Activated naive CD4-positive, alpha-beta T cell treated with anti-CD3 and anti-CD28 coated beads, Interleukin-2, amount 50 U/mL, for 72 hours (primary cell): ENCODE measurements around the gene TIMM22. TPM values are rescaled to one million over a fixed set of nuclear protein-coding genes. Genes with fewer than 3 reads are reported as not detected.
A peak's percentile ranks its signal among the peaks of the same experiment; 100 is the strongest.

ENCODE experiments used
- ATAC-seq, 2 donors: fragments of 150-1000 bp; cut with Tn5 transposase; 2 replicates each; pipeline ENCODE4 v1.10.0; 2021; ENCODE audit warnings: mild to moderate bottlenecking in 2 of 2, moderate library complexity in 2 of 2
- DNase-seq, 2 donors: peaks; one replicate each; pipeline ENCODE4 v3.0.0; 2021 to 2022; ENCODE audit warnings: low spot score in 2 of 2
- H3K27ac Mint-ChIP-seq, 2 donors: one replicate each; pipeline ENCODE4 v1.8.0; 2022; ENCODE audit warnings: mild to moderate bottlenecking in 2 of 2, mixed read lengths in 2 of 2
- H3K36me3 Mint-ChIP-seq, 2 donors: one replicate each; pipeline ENCODE4 v1.8.0; 2022; ENCODE audit warnings: mixed read lengths in 2 of 2
- H3K9me3 Mint-ChIP-seq, 2 donors: one replicate each; pipeline ENCODE4 v1.8.0; 2022; ENCODE audit warnings: mixed read lengths in 2 of 2
- total RNA-seq, 2 donors: library from RNA; stranded (reverse); gene quantifications; one replicate each; pipeline ENCODE4 v1.2.3, GENCODE V29; 2022

Gene TIMM22
- total RNA-seq, 2 donors from 2014 or later: 2.4 to 10.0 TPM

- no peak for ATAC-seq
- DNase-seq: no peak
These were observed 10.5 kb downstream of the TIMM22 start for GRCh38 chr17:1007310-1008007.

GRCh38 chr17:1008008-1008761 lies 11.3 kb downstream of the TIMM22 start:
- no peak overlapping the region for H3K27ac Mint-ChIP-seq
- H3K36me3 Mint-ChIP-seq: no peaks in the 10 kb centered on the region
- DNase-seq: no peak
- ATAC-seq: no peak
- no peaks in the 10 kb centered on the region for H3K9me3 Mint-ChIP-seq

More at GRCh38 chr17:1007310-1008007, 10.5 kb downstream of the TIMM22 start:
- Mint-ChIP-seq H3K9me3 (no peaks in the 10 kb centered on the region), H3K36me3 (peaks cover 1 to 3% of the 10 kb centered on the region in 2 donors), H3K27ac (peak overlapping the region in 1 of 2 donors; percentile 23)

- ATAC-seq (no peak), DNase-seq (no peak)
These were observed 12.5 kb downstream of the TIMM22 start for GRCh38 chr17:1009229-1010085.

GRCh38 chr17:1010086-1010450 lies 13.1 kb downstream of the TIMM22 start:
- DNase-seq (no peak), ATAC-seq (no peak)
- Mint-ChIP-seq H3K27ac (no peak overlapping the region), H3K36me3 (no peaks in the 10 kb centered on the region), H3K9me3 (no peaks in the 10 kb centered on the region)

More at GRCh38 chr17:1009229-1010085, 12.5 kb downstream of the TIMM22 start:
- Mint-ChIP-seq H3K27ac (no peak overlapping the region), H3K9me3 (no peaks in the 10 kb centered on the region), H3K36me3 (no peaks in the 10 kb centered on the region)

GRCh38 chr17:1010586-1010985 lies 13.7 kb downstream of the TIMM22 start:
- no peaks in the 10 kb centered on the region for H3K36me3 Mint-ChIP-seq
- DNase-seq: no peak
- no peak for ATAC-seq
- no peaks in the 10 kb centered on the region for H3K9me3 Mint-ChIP-seq
- no peak overlapping the region for H3K27ac Mint-ChIP-seq

- Mint-ChIP-seq H3K9me3 (no peaks in the 10 kb centered on the region), H3K27ac (no peak overlapping the region), H3K36me3 (no peaks in the 10 kb centered on the region)
- no peak for DNase-seq
- ATAC-seq: no peak
These were observed 14.2 kb downstream of the TIMM22 start for GRCh38 chr17:1011138-1011537.

- ATAC-seq (no peak), DNase-seq (no peak)
- H3K27ac Mint-ChIP-seq: peak overlapping the region in 1 of 2 donors; percentile 54
- H3K36me3 Mint-ChIP-seq: no peaks in the 10 kb centered on the region
- H3K9me3 Mint-ChIP-seq: no peaks in the 10 kb centered on the region
These were observed 15.1 kb downstream of the TIMM22 start for GRCh38 chr17:1011760-1012735.

GRCh38 chr17:1012823-1013728 lies 16.1 kb downstream of the TIMM22 start:
- H3K9me3 Mint-ChIP-seq: no peaks in the 10 kb centered on the region
- H3K27ac Mint-ChIP-seq: no peak overlapping the region
- DNase-seq (no peak), ATAC-seq (no peak)
- no peaks in the 10 kb centered on the region for H3K36me3 Mint-ChIP-seq

GRCh38 chr17:1013729-1014090 lies 16.8 kb downstream of the TIMM22 start:
- ATAC-seq: no peak
- DNase-seq: no peak
- Mint-ChIP-seq H3K9me3 (no peaks in the 10 kb centered on the region), H3K27ac (peak overlapping the region in 1 of 2 donors; percentile 62), H3K36me3 (no peaks in the 10 kb centered on the region)

GRCh38 chr17:1018547-1018946 lies 21.6 kb downstream of the TIMM22 start:
- Mint-ChIP-seq H3K36me3 (no peaks in the 10 kb centered on the region), H3K9me3 (no peaks in the 10 kb centered on the region), H3K27ac (no peak overlapping the region)
- no peak for ATAC-seq
- no peak for DNase-seq

GRCh38 chr17:1019451-1019850 lies 22.5 kb downstream of the TIMM22 start:
- H3K27ac Mint-ChIP-seq: peak overlapping the region; percentile 77 to 84
- H3K36me3 Mint-ChIP-seq: no peaks in the 10 kb centered on the region
- H3K9me3 Mint-ChIP-seq: no peaks in the 10 kb centered on the region
- no peak for DNase-seq
- no peak for ATAC-seq

GRCh38 chr17:1021147-1021546 lies 24.2 kb downstream of the TIMM22 start:
- ATAC-seq (no peak), DNase-seq (no peak)
- no peaks in the 10 kb centered on the region for H3K36me3 Mint-ChIP-seq
- H3K27ac Mint-ChIP-seq: no peak overlapping the region
- H3K9me3 Mint-ChIP-seq: no peaks in the 10 kb centered on the region

- ATAC-seq (no peak), DNase-seq (no peak)
- Mint-ChIP-seq H3K9me3 (no peaks in the 10 kb centered on the region), H3K27ac (no peak overlapping the region), H3K36me3 (no peaks in the 10 kb centered on the region)
These were observed 25.5 kb downstream of the TIMM22 start for GRCh38 chr17:1022278-1023024.

GRCh38 chr17:1024076-1024475 lies 27.1 kb downstream of the TIMM22 start:
- Mint-ChIP-seq H3K36me3 (no peaks in the 10 kb centered on the region), H3K27ac (no peak overlapping the region), H3K9me3 (no peaks in the 10 kb centered on the region)
- no peak for DNase-seq
- ATAC-seq: no peak
